KBM-7 (cell line): ENCODE data around the gene ART1.
"Not testable (repeated sequence)": the region's sequence is repeated elsewhere in the genome, so short reads cannot be mapped to it uniquely, and the experiment has no call there.

ENCODE experiments used
- DNase-seq: peaks from one replicate; pipeline ENCODE4 v3.0.0-alpha.2; 2015
- in situ Hi-C: fragments of 300-500 bp; cut with MboI; formaldehyde crosslinking; loops from 2 replicates; pipeline ENCODE4 v1.14.3; 2020; ENCODE audit warnings: low sequenced_read_pairs, low pct_unique_long_range_greater_than_20kb, mixed read lengths

The ART1 gene

GRCh38 chr11:3627291-3627690 is 17.6 kb upstream of the ART1 start:
- in situ Hi-C loops: no loop called here
- no peak for DNase-seq

GRCh38 chr11:3631331-3631730 is 13.6 kb upstream of the ART1 start:
- in situ Hi-C loops: no loop called here
- DNase-seq: no peak

- DNase-seq: no peak
- in situ Hi-C loops: no loop called here
Observed at GRCh38 chr11:3632070-3632660, 12.8 kb upstream of the ART1 start.

- in situ Hi-C loops: no loop called here
- no peak for DNase-seq
Observed at GRCh38 chr11:3635641-3636375, 9.1 kb upstream of the ART1 start.

GRCh38 chr11:3637201-3637600 is 7.7 kb upstream of the ART1 start:
- no peak for DNase-seq
- in situ Hi-C loops: no loop called here

GRCh38 chr11:3638513-3638912 is 6.4 kb upstream of the ART1 start:
- in situ Hi-C loops: no loop called here
- no peak for DNase-seq

- in situ Hi-C loops: no loop called here
- no peak for DNase-seq
Observed at GRCh38 chr11:3639841-3640240, 5.1 kb upstream of the ART1 start.

- in situ Hi-C loops: no loop called here
Observed at GRCh38 chr11:3641191-3641590, 3.7 kb upstream of the ART1 start.

GRCh38 chr11:3641701-3642070 is 3.2 kb upstream of the ART1 start, which contains the start of gene ART5:
ART5 (minus strand) TSS chr11:3641992; CDS start chr11:3641862, 130 bp downstream.
- DNase-seq: no peak
- in situ Hi-C loops: no loop called here

More at GRCh38 chr11:3641191-3641590, 3.7 kb upstream of the ART1 start:
- DNase-seq: no peak

GRCh38 chr11:3642071-3642951 is 2.6 kb upstream of the ART1 start:
- peak; percentile 90 for DNase-seq
- in situ Hi-C loops: no loop called here

GRCh38 chr11:3643102-3643546 is 1.8 kb upstream of the ART1 start:
- in situ Hi-C loops, DNase-seq: not testable (repeated sequence)

GRCh38 chr11:3645552-3645951 is 624 bp downstream of the ART1 start:
- no peak for DNase-seq
- in situ Hi-C loops: no loop called here

- DNase-seq, in situ Hi-C loops: not testable (repeated sequence)
Observed at GRCh38 chr11:3648843-3649242, 3.9 kb downstream of the ART1 start.

- DNase-seq, in situ Hi-C loops: not testable (repeated sequence)
Observed at GRCh38 chr11:3649374-3649773, 4.4 kb downstream of the ART1 start.

- in situ Hi-C loops, DNase-seq: not testable (repeated sequence)
Observed at GRCh38 chr11:3652514-3652913, 7.6 kb downstream of the ART1 start.

GRCh38 chr11:3655547-3655946 is 10.6 kb downstream of the ART1 start:
- no peak for DNase-seq
- in situ Hi-C loops: no loop called here

GRCh38 chr11:3657331-3657730 is 12.4 kb downstream of the ART1 start:
- in situ Hi-C loops: not testable (repeated sequence)

GRCh38 chr11:3658252-3658651 is 13.3 kb downstream of the ART1 start:
- in situ Hi-C loops: no loop called here
- no peak for DNase-seq

More at GRCh38 chr11:3657331-3657730, 12.4 kb downstream of the ART1 start:
- DNase-seq: not testable (repeated sequence)

GRCh38 chr11:3659595-3660515 is 14.9 kb downstream of the ART1 start:
- no peak for DNase-seq
- in situ Hi-C loops: no loop called here
